Thyroid gland (tissue), 4 donors: ENCODE measurements around the gene GFOD1. TPM values are rescaled to one million over a fixed set of nuclear protein-coding genes. Genes with fewer than 3 reads are reported as not detected.

ENCODE experiments used
- DNase-seq, 2 donors: peaks; one replicate each; pipeline ENCODE4 v3.0.0-alpha.2; 2019
- H3K27ac ChIP-seq, 3 donors: fragments of 200-600 bp; sonication (generic); 1 replicate in 2 of 3; 2 replicates in 1 of 3; pipeline ENCODE4 v1.5.1; 2016 to 2019; ENCODE audit warnings: mild to moderate bottlenecking in 1 of 3, moderate library complexity in 1 of 3
- H3K27me3 ChIP-seq: fragments of 200-600 bp; sonication (generic); one replicate; pipeline ENCODE4 v1.5.1; 2019
- H3K36me3 ChIP-seq, 2 donors: fragments of 200-600 bp; sonication (generic); one replicate each; pipeline ENCODE4 v1.5.1; 2016 to 2019
- H3K4me1 ChIP-seq, 2 donors: fragments of 200-600 bp; sonication (generic); one replicate each; pipeline ENCODE4 v1.5.1; 2017 to 2019
- H3K4me3 ChIP-seq, 3 donors: fragments of 200-600 bp; sonication (generic); replicated peaks in 1 of 3; 1 replicate in 2 of 3; 2 replicates in 1 of 3; pipeline ENCODE4 v1.5.1; 2016; ENCODE audit warnings: mild to moderate bottlenecking in 1 of 3
- H3K9me3 ChIP-seq: fragments of 200-600 bp; sonication (generic); one replicate; pipeline ENCODE4 v1.5.1; 2017
- POLR2A ChIP-seq, 2 donors: fragments of 450-650 bp; IDR thresholded peaks; one replicate each; pipeline ENCODE4 v1.6.1; 2017; ENCODE audit warnings: antibody characterized with exemption in 2 of 2, mild to moderate bottlenecking in 2 of 2, moderate library complexity in 1 of 2
- WGBS, 2 donors: methylation state at CpG; one replicate each; pipeline ENCODE4 v1.1.5; 2017; 5-methylcytosine and 5-hydroxymethylcytosine counted together
- intact Hi-C: fragments of 100-400 bp; cut with DNase I; formaldehyde crosslinking; loops from one replicate; pipeline ENCODE4 v1.15.1; 2023
- total RNA-seq, 4 donors: library from RNA; depleted of rRNA; stranded (reverse); fragments of >200 nt; gene quantifications; one replicate each; pipeline ENCODE4 v1.2.3, GENCODE V29; 2016
- TF ChIP-seq, protein P1 (sequence below), 6 experiments: fragments of 200-600 bp in 3 of 6; fragments of 450-650 bp in 3 of 6; sonication (generic) in 3 of 6; IDR thresholded peaks; one replicate each; pipeline ENCODE4 v1.5.1; 2016 to 2019; ENCODE audit warnings: antibody characterized with exemption in 6 of 6, mild to moderate bottlenecking in 2 of 6, inconsistent platforms in 1 of 6, moderate library complexity in 1 of 6

The GFOD1 gene
- total RNA-seq, 4 donors from 2014 or later = 4.2 to 18.4 (median 8.5) TPM

DNA sequence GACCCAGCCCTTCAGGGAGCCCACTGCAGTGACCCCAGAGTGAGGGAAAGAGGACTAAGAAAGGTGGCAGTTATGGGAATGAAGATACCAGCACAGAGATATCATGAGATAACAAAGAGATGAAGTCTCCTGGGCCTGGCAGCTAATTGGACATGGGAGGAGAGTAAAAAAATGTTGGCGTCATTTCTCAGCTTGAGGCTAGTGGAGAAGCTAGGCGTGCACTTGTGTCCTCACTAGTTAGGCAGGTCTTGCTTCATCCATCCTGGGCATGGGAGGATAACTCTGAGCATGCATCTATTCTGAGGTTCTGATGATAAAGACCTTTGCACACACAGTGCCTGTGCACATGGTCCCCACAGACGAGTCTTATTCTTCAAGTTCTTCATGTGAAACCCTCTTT lies 4.1 kb upstream of the GFOD1 start:
- WGBS, 2 donors = 86 to 92% methylated on average over 3 of the region's 3 CpGs
- no peak for TF ChIP-seq POLR2A (IDR thresholded peaks at IDR 0.05)
- TF ChIP-seq, protein P1, sequence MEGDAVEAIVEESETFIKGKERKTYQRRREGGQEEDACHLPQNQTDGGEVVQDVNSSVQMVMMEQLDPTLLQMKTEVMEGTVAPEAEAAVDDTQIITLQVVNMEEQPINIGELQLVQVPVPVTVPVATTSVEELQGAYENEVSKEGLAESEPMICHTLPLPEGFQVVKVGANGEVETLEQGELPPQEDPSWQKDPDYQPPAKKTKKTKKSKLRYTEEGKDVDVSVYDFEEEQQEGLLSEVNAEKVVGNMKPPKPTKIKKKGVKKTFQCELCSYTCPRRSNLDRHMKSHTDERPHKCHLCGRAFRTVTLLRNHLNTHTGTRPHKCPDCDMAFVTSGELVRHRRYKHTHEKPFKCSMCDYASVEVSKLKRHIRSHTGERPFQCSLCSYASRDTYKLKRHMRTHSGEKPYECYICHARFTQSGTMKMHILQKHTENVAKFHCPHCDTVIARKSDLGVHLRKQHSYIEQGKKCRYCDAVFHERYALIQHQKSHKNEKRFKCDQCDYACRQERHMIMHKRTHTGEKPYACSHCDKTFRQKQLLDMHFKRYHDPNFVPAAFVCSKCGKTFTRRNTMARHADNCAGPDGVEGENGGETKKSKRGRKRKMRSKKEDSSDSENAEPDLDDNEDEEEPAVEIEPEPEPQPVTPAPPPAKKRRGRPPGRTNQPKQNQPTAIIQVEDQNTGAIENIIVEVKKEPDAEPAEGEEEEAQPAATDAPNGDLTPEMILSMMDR (IDR thresholded peaks at IDR 0.05) = no peak
- H3K36me3 ChIP-seq = no peaks in the 10 kb centered on the region

DNA sequence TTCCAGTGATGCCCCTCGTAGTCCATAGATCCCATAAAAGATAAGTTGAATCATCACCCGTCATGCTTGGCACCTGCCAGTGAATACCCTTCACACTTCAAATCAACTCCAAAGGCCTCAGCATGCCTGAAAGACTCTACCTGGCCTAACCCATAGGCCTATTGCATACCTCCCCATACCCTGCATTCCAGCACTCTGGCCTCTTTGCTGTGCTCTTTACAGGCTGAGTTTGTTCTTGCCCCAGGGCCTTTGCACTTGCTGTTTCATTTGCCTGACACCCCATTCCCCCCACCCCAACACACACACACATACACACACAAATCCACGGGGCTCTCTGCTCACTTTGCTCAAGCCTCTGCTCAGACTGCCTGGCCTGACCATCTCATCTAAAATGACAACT lies 3.0 kb upstream of the GFOD1 start:
- Histone ChIP-seq H3K27me3 (no peaks in the 10 kb centered on the region), H3K4me1 (peaks cover 8 to 18% of the 10 kb centered on the region in 2 donors), H3K36me3 (no peaks in the 10 kb centered on the region), H3K27ac (no peak overlapping the region), H3K9me3 (no peaks in the 10 kb centered on the region), H3K4me3 (no peak overlapping the region)
- intact Hi-C loops = no loop called here
- 90 to 95% methylated on average over 3 of the region's 3 CpGs for WGBS, 2 donors
- DNase-seq = no peak
- TF ChIP-seq, protein P1 (IDR thresholded peaks at IDR 0.05) = no peak
- TF ChIP-seq POLR2A (IDR thresholded peaks at IDR 0.05) = no peak

More for the DNA sequence above, 4.1 kb upstream of the GFOD1 start:
- Histone ChIP-seq H3K27me3 (no peaks in the 10 kb centered on the region), H3K27ac (no peak overlapping the region), H3K4me1 (peaks cover 8% of the 10 kb centered on the region in 2 donors), H3K9me3 (no peaks in the 10 kb centered on the region), H3K4me3 (no peak overlapping the region)
- DNase-seq = no peak
- intact Hi-C loops = no loop called here

DNA sequence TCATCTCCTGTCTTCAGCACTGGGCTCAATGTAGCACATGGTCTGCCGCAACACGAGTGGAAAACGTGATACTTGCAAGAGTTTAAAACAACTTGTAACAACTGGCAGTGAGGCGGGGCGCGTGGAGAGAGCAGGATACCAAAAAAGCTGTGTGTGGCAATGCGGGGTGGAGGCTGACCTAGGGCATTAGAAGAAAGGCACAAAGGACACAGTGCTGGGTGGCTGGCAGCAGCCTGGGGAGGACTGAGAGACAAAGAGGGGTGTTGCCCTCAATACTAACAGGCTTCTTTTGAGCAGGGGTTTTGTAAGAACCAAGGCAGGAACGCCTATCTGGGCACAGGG lies 1.5 kb upstream of the GFOD1 start:
- Histone ChIP-seq H3K27ac (no peak overlapping the region), H3K9me3 (no peaks in the 10 kb centered on the region), H3K4me1 (peaks cover 8 to 18% of the 10 kb centered on the region in 2 donors), H3K4me3 (no peak overlapping the region), H3K27me3 (no peaks in the 10 kb centered on the region), H3K36me3 (no peaks in the 10 kb centered on the region)
- DNase-seq = peak; percentile 11
- TF ChIP-seq POLR2A (IDR thresholded peaks at IDR 0.05) = no peak
- TF ChIP-seq, protein P1 (IDR thresholded peaks at IDR 0.05) = no peak
- intact Hi-C loops = no loop called here
- WGBS, 2 donors = 79 to 84% methylated on average over 8 of the region's 8 CpGs

DNA sequence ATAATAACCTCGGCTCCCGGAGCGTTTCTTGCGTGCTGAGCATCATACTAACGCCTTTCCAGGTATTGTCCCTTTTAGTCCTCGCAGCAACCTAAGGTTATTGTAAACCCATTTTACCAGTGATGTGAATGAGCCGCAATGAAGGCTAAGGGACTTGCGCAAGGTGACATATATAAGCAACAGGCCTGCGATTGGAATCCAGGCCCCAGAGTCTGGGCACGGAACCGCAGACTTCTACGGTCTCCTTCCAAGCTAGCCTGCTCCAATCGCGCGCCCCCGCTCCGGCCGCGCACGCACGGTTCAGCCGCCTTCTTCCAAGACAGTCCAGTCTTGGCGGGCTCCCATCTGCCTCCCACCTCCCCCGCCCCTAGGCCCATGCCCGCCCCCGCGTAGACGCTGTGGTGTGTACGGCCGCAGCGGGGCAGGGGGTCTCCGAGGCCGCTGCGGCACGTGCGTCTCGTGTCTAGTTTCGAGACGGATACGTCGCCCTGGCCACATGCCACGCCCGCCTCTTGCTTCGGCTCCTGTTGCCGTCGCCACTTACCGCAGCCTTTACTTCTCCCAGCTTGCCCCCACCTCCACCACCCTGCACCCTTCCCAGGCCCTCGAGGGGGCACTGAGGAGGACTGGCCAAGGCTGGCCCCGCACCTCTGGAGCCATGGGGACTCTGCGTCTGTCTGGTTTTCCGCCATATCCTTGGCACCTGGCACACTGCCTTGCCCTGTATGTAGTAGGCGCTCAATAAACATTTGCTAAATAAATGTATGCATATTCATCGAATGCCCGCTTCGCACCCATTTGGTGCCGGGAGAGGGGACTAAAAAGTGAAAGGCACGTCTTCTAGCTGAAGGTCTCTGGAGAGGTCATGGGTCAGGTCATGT lies 855 bp upstream of the GFOD1 start:
- no peaks in the 10 kb centered on the region for H3K27me3 ChIP-seq
- H3K4me1 ChIP-seq = peaks cover 8 to 18% of the 10 kb centered on the region in 2 donors
- peak overlapping the region in 2 of 3 donors; percentile 32 to 56 for H3K27ac ChIP-seq
- peak overlapping the region; percentile 37 to 75 (median 69) for H3K4me3 ChIP-seq
- H3K36me3 ChIP-seq = no peaks in the 10 kb centered on the region
- TF ChIP-seq POLR2A (IDR thresholded peaks at IDR 0.05) = no peak
- TF ChIP-seq, protein P1 (IDR thresholded peaks at IDR 0.05) = no peak
- DNase-seq = peak; percentile 34 to 48
- intact Hi-C loops = no loop called here
- 18 to 19% methylated on average over 37 to 45 of the region's 57 CpGs for WGBS, 2 donors
- H3K9me3 ChIP-seq = no peaks in the 10 kb centered on the region

DNA sequence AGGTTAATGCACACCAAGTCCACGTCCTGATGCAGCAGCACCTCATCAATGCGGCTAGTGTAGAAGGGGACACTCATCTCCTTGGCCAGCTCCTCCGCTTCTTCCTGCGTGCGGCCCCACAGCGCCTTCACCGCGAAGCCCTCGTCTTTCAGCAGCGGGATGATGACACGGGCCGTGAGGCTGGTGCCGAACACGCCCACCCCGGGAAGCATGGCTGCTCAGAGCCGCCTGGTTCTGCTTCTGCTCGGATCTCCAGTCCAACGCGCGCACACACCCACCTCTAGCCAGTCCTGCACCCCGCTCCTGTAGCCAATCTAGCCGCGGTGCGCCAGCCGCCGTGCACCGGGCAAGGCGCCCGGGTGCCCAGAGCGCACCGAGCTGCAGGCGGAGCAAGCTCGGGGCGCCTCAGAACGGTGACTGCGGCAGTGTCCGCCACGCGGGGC lies 700 bp downstream of the GFOD1 start:
- no peaks in the 10 kb centered on the region for H3K36me3 ChIP-seq
- TF ChIP-seq POLR2A (IDR thresholded peaks at IDR 0.05) = no peak
- TF ChIP-seq, protein P1 (IDR thresholded peaks at IDR 0.05) = no peak
- DNase-seq = peak; percentile 51 to 57
- intact Hi-C loops = no loop called here
- H3K27ac ChIP-seq = peak overlapping the region; percentile 21 to 83 (median 83)
- peak overlapping the region; percentile 4 to 69 (median 27) for H3K4me3 ChIP-seq
- no peaks in the 10 kb centered on the region for H3K9me3 ChIP-seq
- 1 to 3% methylated on average over 6 to 10 of the region's 39 CpGs for WGBS, 2 donors
- H3K27me3 ChIP-seq = no peaks in the 10 kb centered on the region
- H3K4me1 ChIP-seq = peaks cover 8 to 18% of the 10 kb centered on the region in 2 donors
